Gastrocnemius medialis (tissue), 4 donors: Measurements from ENCODE around the gene SLC7A11. TPM values are rescaled to one million over a fixed set of nuclear protein-coding genes. Genes with fewer than 3 reads are reported as not detected.
"Not testable (repeated sequence)": the region's sequence is repeated elsewhere in the genome, so short reads cannot be mapped to it uniquely, and the experiment has no call there.

ENCODE experiments used
- ATAC-seq, 2 donors: fragments of 150-250 bp; one replicate each; pipeline ENCODE4 v1.9.1; 2016
- DNase-seq, 2 donors: peaks; one replicate each; pipeline ENCODE4 v3.0.0-alpha.2; 2019
- H3K27ac ChIP-seq, 4 donors: fragments of 200-600 bp; sonication (generic); 1 replicate in 1 of 4; 2 replicates in 3 of 4; pipeline ENCODE4 v1.5.1; 2016 to 2018; ENCODE audit warnings: mild to moderate bottlenecking in 2 of 4, moderate library complexity in 1 of 4
- H3K27me3 ChIP-seq, 3 donors: fragments of 200-600 bp; sonication (generic) in 2 of 3; 1 replicate in 1 of 3; 2 replicates in 2 of 3; pipeline versions ENCODE4 v1.5.1 to v1.6.0; 2016 to 2019; ENCODE audit warnings: mild to moderate bottlenecking in 1 of 3, moderate library complexity in 1 of 3
- H3K36me3 ChIP-seq, 2 donors: fragments of 200-600 bp; sonication (generic) in 1 of 2; one replicate each; pipeline ENCODE4 v1.5.1; 2017 to 2018
- H3K4me1 ChIP-seq, 2 donors: fragments of 200-600 bp; sonication (generic) in 1 of 2; one replicate each; pipeline ENCODE4 v1.5.1; 2016 to 2017; ENCODE audit warnings: mild to moderate bottlenecking in 2 of 2
- H3K4me3 ChIP-seq, 4 donors: fragments of 200-600 bp; sonication (generic) in 3 of 4; 1 replicate in 1 of 4; 2 replicates in 3 of 4; pipeline ENCODE4 v1.5.1; 2016 to 2019; ENCODE audit warnings: mild to moderate bottlenecking in 2 of 4
- H3K9me3 ChIP-seq, 3 donors: fragments of 200-600 bp; sonication (generic) in 2 of 3; 1 replicate in 1 of 3; 2 replicates in 2 of 3; pipeline ENCODE4 v1.5.1; 2016 to 2019
- POLR2A ChIP-seq, 2 donors: fragments of 450-650 bp; IDR thresholded peaks; one replicate each; pipeline ENCODE4 v1.6.1; 2017; ENCODE audit warnings: antibody characterized with exemption in 2 of 2, mild to moderate bottlenecking in 2 of 2, moderate library complexity in 2 of 2
- in situ Hi-C, 4 donors: fragments of 200-750 bp; cut with MboI; loops; one replicate each; pipeline versions ENCODE4 v1.15.0 to v1.8.0; 2017; ENCODE audit warnings: low sequenced_read_pairs in 4 of 4
- intact Hi-C: fragments of 100-400 bp; cut with DNase I; formaldehyde crosslinking; loops from one replicate; pipeline ENCODE4 v1.15.1; 2023; ENCODE audit warnings: low total_unique reads
- total RNA-seq, 4 donors: library from RNA; depleted of rRNA; stranded (reverse); fragments of >200 nt; gene quantifications; one replicate each; pipeline versions ENCODE4 v1.1.0 to v1.2.3, GENCODE V29; 2016
- TF ChIP-seq, protein P1 (sequence below), 5 experiments: fragments of 450-650 bp in 3 of 5; fragments of 200-600 bp in 2 of 5; sonication (generic) in 2 of 5; IDR thresholded peaks in 4 of 5; conservative IDR thresholded peaks in 1 of 5; 1 replicate in 4 of 5; 2 replicates in 1 of 5; pipeline ENCODE4 v1.5.1; 2016 to 2019; ENCODE audit warnings: antibody characterized with exemption in 5 of 5, mild to moderate bottlenecking in 3 of 5, moderate library complexity in 3 of 5

The SLC7A11 gene
- total RNA-seq, 4 donors from 2014 or later: 0.10 to 0.11 TPM; not detected in 2

DNA sequence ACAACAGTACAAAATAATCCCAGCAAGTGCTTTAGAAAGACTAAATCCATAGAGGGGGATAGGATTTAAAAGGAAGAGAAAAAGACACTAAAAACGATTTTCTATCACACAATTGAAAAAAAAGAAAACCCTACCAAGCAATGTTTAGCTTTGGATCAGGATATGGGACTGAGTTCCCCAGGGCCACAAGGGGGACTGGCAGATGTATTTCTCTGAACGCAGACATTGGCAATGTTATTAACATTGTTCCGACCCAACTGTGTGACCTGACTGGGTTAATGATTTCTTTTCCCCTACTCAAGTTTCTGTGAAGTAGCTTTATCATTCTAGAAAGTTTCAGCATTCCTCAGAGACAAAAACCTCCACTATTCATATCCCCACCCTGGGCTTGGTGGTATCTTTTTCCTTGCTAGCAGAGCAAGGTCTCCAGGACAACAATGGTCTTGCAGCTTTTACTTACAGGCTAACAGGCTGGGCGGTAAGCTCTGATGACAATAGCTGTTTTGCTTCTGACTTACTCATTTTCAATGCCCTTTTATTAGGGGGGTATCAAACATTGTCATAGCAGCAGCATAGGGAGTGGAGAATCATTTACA lies 25.8 kb downstream of the SLC7A11 start:
- in situ Hi-C loops (no loop called here), intact Hi-C loops (no loop called here)
- TF ChIP-seq, protein P1, sequence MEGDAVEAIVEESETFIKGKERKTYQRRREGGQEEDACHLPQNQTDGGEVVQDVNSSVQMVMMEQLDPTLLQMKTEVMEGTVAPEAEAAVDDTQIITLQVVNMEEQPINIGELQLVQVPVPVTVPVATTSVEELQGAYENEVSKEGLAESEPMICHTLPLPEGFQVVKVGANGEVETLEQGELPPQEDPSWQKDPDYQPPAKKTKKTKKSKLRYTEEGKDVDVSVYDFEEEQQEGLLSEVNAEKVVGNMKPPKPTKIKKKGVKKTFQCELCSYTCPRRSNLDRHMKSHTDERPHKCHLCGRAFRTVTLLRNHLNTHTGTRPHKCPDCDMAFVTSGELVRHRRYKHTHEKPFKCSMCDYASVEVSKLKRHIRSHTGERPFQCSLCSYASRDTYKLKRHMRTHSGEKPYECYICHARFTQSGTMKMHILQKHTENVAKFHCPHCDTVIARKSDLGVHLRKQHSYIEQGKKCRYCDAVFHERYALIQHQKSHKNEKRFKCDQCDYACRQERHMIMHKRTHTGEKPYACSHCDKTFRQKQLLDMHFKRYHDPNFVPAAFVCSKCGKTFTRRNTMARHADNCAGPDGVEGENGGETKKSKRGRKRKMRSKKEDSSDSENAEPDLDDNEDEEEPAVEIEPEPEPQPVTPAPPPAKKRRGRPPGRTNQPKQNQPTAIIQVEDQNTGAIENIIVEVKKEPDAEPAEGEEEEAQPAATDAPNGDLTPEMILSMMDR (IDR thresholded peaks at IDR 0.05 in 4 of 5, conservative IDR thresholded peaks at IDR 0.05 in 1 of 5): no peak
- no peak for TF ChIP-seq POLR2A (IDR thresholded peaks at IDR 0.05)

DNA sequence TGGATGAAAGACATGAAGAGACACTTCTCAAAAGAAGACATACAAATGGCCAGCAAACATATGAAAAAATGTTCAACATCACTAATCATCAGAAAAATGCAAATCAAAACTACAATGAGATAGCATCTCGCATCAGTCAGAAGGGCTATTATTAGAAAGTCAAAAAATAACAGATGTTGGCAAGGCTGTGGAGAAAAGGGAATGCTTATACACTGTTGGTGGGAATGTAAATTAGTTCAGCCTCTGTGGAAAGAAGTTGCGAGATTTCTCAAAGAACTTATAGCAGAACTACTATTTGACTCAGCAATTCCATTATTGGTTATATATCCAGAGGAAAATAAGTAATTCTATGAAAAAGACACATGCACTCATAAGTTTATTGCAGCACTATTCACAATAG lies 31.6 kb downstream of the SLC7A11 start:
- DNase-seq, H3K27ac ChIP-seq, H3K36me3 ChIP-seq, H3K4me3 ChIP-seq, H3K9me3 ChIP-seq, H3K27me3 ChIP-seq, H3K4me1 ChIP-seq, ATAC-seq, in situ Hi-C loops, intact Hi-C loops: not testable (repeated sequence)

More for the DNA sequence above, 25.8 kb downstream of the SLC7A11 start:
- no peak overlapping the region for H3K27ac ChIP-seq
- H3K27me3 ChIP-seq: no peaks in the 10 kb centered on the region
- no peaks in the 10 kb centered on the region for H3K9me3 ChIP-seq
- H3K36me3 ChIP-seq: no peaks in the 10 kb centered on the region
- no peak overlapping the region for H3K4me3 ChIP-seq
- DNase-seq: no peak
- no peak for ATAC-seq
- no peaks in the 10 kb centered on the region for H3K4me1 ChIP-seq

DNA sequence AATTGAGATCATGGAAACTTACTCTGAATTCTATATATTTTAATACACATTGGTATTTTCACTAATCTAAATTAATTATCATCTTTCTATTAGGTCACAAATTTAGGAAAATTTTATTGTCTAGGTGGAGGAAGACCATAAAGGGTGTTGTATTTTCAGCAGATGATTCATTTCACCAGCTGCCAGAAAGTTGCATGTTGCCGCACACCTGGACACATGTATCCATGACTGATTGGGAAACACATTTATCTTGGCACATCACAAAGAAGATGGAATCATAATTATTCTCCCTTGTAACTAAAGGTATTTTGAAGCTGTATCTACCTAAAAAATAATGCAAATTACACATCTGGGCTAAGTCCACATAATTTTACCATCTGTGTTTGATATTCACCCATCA lies 33.1 kb downstream of the SLC7A11 start:
- Histone ChIP-seq H3K27me3 (no peaks in the 10 kb centered on the region), H3K27ac (no peak overlapping the region), H3K9me3 (no peaks in the 10 kb centered on the region), H3K36me3 (no peaks in the 10 kb centered on the region), H3K4me1 (no peaks in the 10 kb centered on the region), H3K4me3 (no peak overlapping the region)
- ATAC-seq (no peak), DNase-seq (no peak)
- intact Hi-C loops (no loop called here), in situ Hi-C loops (no loop called here)
- TF ChIP-seq POLR2A (IDR thresholded peaks at IDR 0.05): no peak
- TF ChIP-seq, protein P1 (IDR thresholded peaks at IDR 0.05 in 4 of 5, conservative IDR thresholded peaks at IDR 0.05 in 1 of 5): no peak

DNA sequence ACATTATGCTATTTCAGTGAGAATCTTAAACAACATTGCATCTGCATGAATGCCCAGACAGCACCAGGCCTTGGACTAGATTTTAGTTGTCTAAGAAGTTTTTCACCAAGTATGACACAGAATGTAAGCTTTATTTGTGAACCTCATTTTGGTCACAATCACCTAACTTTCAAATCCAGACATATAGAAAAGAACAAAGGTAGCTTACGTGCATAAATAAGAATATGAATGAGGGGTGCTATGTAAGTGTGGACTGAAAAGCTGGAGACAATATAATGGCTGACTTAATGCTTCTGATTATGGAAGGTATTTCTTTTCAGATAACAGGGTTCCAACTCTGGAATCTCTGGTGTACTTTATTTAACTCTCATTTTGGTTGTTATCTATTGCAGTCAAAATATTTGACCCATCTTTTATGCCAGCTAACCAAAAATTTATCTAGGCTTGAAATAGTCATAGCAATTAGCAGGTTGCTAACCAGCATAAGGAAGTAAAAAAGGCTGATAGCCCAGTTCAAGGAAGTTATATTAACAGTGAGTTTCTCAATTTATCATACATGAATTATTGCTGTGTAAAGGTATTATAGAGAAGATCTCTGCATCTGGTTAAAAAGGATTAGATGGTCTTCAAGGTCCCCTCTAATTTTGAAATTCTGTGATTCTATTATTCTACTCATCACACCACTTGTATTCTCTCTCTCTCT lies 36.5 kb downstream of the SLC7A11 start:
- no peak for TF ChIP-seq POLR2A (IDR thresholded peaks at IDR 0.05)
- TF ChIP-seq, protein P1 (IDR thresholded peaks at IDR 0.05 in 4 of 5, conservative IDR thresholded peaks at IDR 0.05 in 1 of 5): no peak
- in situ Hi-C loops: no loop called here
- Histone ChIP-seq H3K4me3 (no peak overlapping the region), H3K27ac (no peak overlapping the region), H3K4me1 (no peaks in the 10 kb centered on the region), H3K36me3 (no peaks in the 10 kb centered on the region), H3K9me3 (no peaks in the 10 kb centered on the region), H3K27me3 (no peaks in the 10 kb centered on the region)
- DNase-seq (no peak), ATAC-seq (no peak)
- intact Hi-C loops: no loop called here

GRCh38 chr4:138204507-138204906 lies 37.6 kb downstream of the SLC7A11 start:
- Histone ChIP-seq H3K36me3 (no peaks in the 10 kb centered on the region), H3K4me1 (peaks cover 3% of the 10 kb centered on the region in 2 donors), H3K4me3 (no peak overlapping the region), H3K27me3 (no peaks in the 10 kb centered on the region), H3K27ac (no peak overlapping the region), H3K9me3 (no peaks in the 10 kb centered on the region)
- in situ Hi-C loops (no loop called here), intact Hi-C loops (no loop called here)
- DNase-seq (no peak), ATAC-seq (no peak)
- no peak for TF ChIP-seq POLR2A (IDR thresholded peaks at IDR 0.05)
- TF ChIP-seq, protein P1 (IDR thresholded peaks at IDR 0.05 in 4 of 5, conservative IDR thresholded peaks at IDR 0.05 in 1 of 5): no peak
